Right lobe of liver (tissue), 4 donors: ENCODE results near the gene SPAG17.

Source experiments
- CTCF ChIP-seq, 4 donors: fragments of 200-600 bp in 3 of 4; fragments of 450-650 bp in 1 of 4; IDR thresholded peaks; one replicate each; pipeline versions ENCODE4 v1.5.1 to v1.8.0; 2016 to 2022; ENCODE audit warnings: antibody characterized with exemption in 4 of 4, mild to moderate bottlenecking in 2 of 4
- POLR2A ChIP-seq: fragments of 450-650 bp; IDR thresholded peaks from one replicate; pipeline ENCODE4 v1.6.1; 2017; ENCODE audit warnings: antibody characterized with exemption, mild to moderate bottlenecking
- donor health status: DM: no; HTN: no; CAD: no.
- donor health status: DM: no; HTN: no; CAD: no.
- donor health status: DM: no; HTN: yes; CAD: no.

DNA sequence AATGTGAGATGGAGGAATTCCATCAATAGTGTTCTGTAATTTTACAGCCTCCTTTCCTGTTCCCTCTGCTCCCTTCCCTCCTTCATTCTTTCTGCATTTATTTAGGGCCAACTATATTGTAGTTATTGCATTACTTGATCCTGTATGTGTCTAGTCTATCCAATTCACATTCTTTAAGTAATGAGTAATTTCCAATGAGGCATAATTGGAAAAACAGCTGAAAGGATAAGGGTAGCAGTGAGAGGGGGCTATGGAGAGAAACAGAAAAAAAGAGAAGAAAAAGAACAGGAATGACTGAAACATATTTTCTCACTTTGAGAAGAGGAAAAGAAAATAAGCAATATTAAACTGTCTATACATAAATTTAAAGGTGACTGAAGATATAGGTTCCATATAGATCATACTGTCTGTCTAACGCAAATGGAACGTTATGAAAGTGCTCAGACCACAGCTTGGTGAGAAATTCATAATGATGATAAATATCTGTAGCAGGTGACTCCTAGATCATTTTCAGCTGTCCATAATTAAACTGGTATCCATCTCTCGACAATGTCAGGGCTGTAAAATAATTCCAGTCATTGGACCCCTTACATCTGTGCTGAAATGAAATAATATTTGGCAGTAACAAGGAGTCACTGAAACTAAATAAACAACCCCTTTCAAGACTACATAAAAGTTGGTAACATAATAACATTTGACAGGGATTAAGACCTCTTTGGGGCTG, 61.8 kb downstream of the SPAG17 start:
- TF ChIP-seq CTCF (IDR thresholded peaks at IDR 0.05) (no peak), POLR2A (no peak)
